CD4-positive, CD25-positive, alpha-beta regulatory T cell (primary cell): Measurements from ENCODE around the gene CHD2. TPM values are rescaled to one million over a fixed set of nuclear protein-coding genes. Genes with fewer than 3 reads are reported as not detected.
A peak's percentile ranks its signal among the peaks of the same experiment; 100 is the strongest.

Experiments used
- ATAC-seq, 2 donors: fragments of 150-1000 bp; cut with Tn5 transposase; one replicate each; pipeline ENCODE4 v1.10.0; 2021; ENCODE audit warnings: low read depth in 2 of 2, moderate number of reproducible peaks in 2 of 2, moderate library complexity in 1 of 2
- DNase-seq, 3 donors: peaks; one replicate each; pipeline versions ENCODE4 v3.0.0 to v3.0.0-alpha.2; 2012 to 2022; ENCODE audit warnings: mixed read lengths in 1 of 3
- H3K27ac ChIP-seq: one replicate; pipeline ENCODE4 v1.7.0; 2013; ENCODE audit warnings: mild to moderate bottlenecking, low read length; ENCODE audit not compliant: insufficient read depth, poor library complexity, severe bottlenecking
- H3K27me3 ChIP-seq: one replicate; pipeline ENCODE4 v1.7.0; 2013; ENCODE audit warnings: low read length; ENCODE audit not compliant: control insufficient read depth, insufficient read depth
- H3K36me3 ChIP-seq: one replicate; pipeline ENCODE4 v1.7.0; 2013; ENCODE audit warnings: mild to moderate bottlenecking, low read length, moderate library complexity; ENCODE audit not compliant: control insufficient read depth, insufficient read depth
- H3K4me1 ChIP-seq: 2 replicates; pipeline ENCODE4 v1.7.0; 2013; ENCODE audit warnings: mild to moderate bottlenecking, low read length; ENCODE audit not compliant: insufficient read depth, control insufficient read depth, poor library complexity, severe bottlenecking
- H3K4me3 ChIP-seq: one replicate; pipeline ENCODE4 v1.7.0; 2013; ENCODE audit warnings: low read depth, mild to moderate bottlenecking, low read length, moderate library complexity
- H3K9me3 ChIP-seq, 2 experiments: 1 replicate in 1 of 2; 2 replicates in 1 of 2; pipeline ENCODE4 v1.7.0; 2013; ENCODE audit warnings: low read length in 2 of 2, mild to moderate bottlenecking in 1 of 2, moderate library complexity in 1 of 2; ENCODE audit not compliant: control insufficient read depth in 2 of 2
- H3K27ac Mint-ChIP-seq, 3 donors: one replicate each; pipeline ENCODE4 v1.8.0; 2020 to 2022; ENCODE audit warnings: mild to moderate bottlenecking in 3 of 3, mixed read lengths in 3 of 3, moderate library complexity in 2 of 3
- H3K27me3 Mint-ChIP-seq: one replicate; pipeline ENCODE4 v1.8.0; 2022; ENCODE audit warnings: mild to moderate bottlenecking, mixed read lengths
- H3K36me3 Mint-ChIP-seq: one replicate; pipeline ENCODE4 v1.8.0; 2020; ENCODE audit warnings: mixed read lengths
- H3K4me1 Mint-ChIP-seq, 4 donors: one replicate each; pipeline ENCODE4 v1.8.0; 2020 to 2022; ENCODE audit warnings: mixed read lengths in 4 of 4, mild to moderate bottlenecking in 1 of 4
- H3K4me3 Mint-ChIP-seq, 4 donors: one replicate each; pipeline ENCODE4 v1.8.0; 2020 to 2022; ENCODE audit warnings: mild to moderate bottlenecking in 4 of 4, mixed read lengths in 4 of 4, moderate library complexity in 3 of 4
- H3K9me3 Mint-ChIP-seq, 7 donors: one replicate each; pipeline ENCODE4 v1.8.0; 2020 to 2022; ENCODE audit warnings: mixed read lengths in 7 of 7, mild to moderate bottlenecking in 3 of 7, moderate library complexity in 2 of 7
- polyA plus RNA-seq, 4 donors: library from polyadenylated mRNA; unstranded; fragments of 300-500 nt; fragmentation: Illumina TruSeq; gene quantifications; one replicate each; pipeline ENCODE4 v1.2.3, GENCODE V29; 2021
- total RNA-seq: library from RNA; stranded (reverse); gene quantifications from one replicate; pipeline ENCODE4 v1.2.3, GENCODE V29; 2022

Gene CHD2
- total and polyA plus RNA-seq, 5 donors from 2014 or later, result 44.3 to 579 (median 49.5) TPM

GRCh38 chr15:92970656-92971055 is 70.5 kb downstream of the CHD2 start:
- no peaks in the 10 kb centered on the region for H3K4me1 ChIP-seq
- peaks cover 71% of the 10 kb centered on the region for H3K36me3 Mint-ChIP-seq
- no peak for DNase-seq
- H3K27ac ChIP-seq, result no peak overlapping the region
- peaks cover 94% of the 10 kb centered on the region for H3K36me3 ChIP-seq
- no peak for ATAC-seq
- peak overlapping the region in 2 of 3 donors; percentile 2 to 89 for H3K27ac Mint-ChIP-seq
- peaks cover 0 to 2% (median 0%) of the 10 kb centered on the region in 7 donors for H3K9me3 Mint-ChIP-seq
- H3K4me3 ChIP-seq, result no peak overlapping the region
- peaks cover 17 to 39% (median 24%) of the 10 kb centered on the region in 4 donors for H3K4me1 Mint-ChIP-seq
- no peaks in the 10 kb centered on the region for H3K27me3 Mint-ChIP-seq
- H3K4me3 Mint-ChIP-seq, result no peak overlapping the region
- H3K27me3 ChIP-seq, result no peaks in the 10 kb centered on the region
- no peaks in the 10 kb centered on the region for H3K9me3 ChIP-seq

GRCh38 chr15:92971081-92971480 is 71.0 kb downstream of the CHD2 start:
- Histone ChIP-seq H3K4me1 (no peaks in the 10 kb centered on the region), H3K27me3 (no peaks in the 10 kb centered on the region), H3K4me3 (no peak overlapping the region), H3K36me3 (peaks cover 95% of the 10 kb centered on the region), H3K9me3 (no peaks in the 10 kb centered on the region), H3K27ac (no peak overlapping the region)
- peak overlapping the region in 2 of 3 donors; percentile 2 to 67 for H3K27ac Mint-ChIP-seq
- H3K27me3 Mint-ChIP-seq, result no peaks in the 10 kb centered on the region
- no peak overlapping the region for H3K4me3 Mint-ChIP-seq
- ATAC-seq (no peak), DNase-seq (no peak)
- H3K4me1 Mint-ChIP-seq, result peaks cover 17 to 39% (median 25%) of the 10 kb centered on the region in 4 donors
- peaks cover 75% of the 10 kb centered on the region for H3K36me3 Mint-ChIP-seq
- H3K9me3 Mint-ChIP-seq, result peaks cover 0 to 2% (median 0%) of the 10 kb centered on the region in 7 donors

- Histone ChIP-seq H3K9me3 (no peaks in the 10 kb centered on the region), H3K4me3 (no peak overlapping the region), H3K36me3 (peaks cover 95% of the 10 kb centered on the region), H3K27ac (no peak overlapping the region), H3K4me1 (no peaks in the 10 kb centered on the region), H3K27me3 (no peaks in the 10 kb centered on the region)
- no peak for DNase-seq
- no peaks in the 10 kb centered on the region for H3K27me3 Mint-ChIP-seq
- peak overlapping the region in 2 of 3 donors; percentile 29 to 52 for H3K27ac Mint-ChIP-seq
- peaks cover 0 to 2% (median 0%) of the 10 kb centered on the region in 7 donors for H3K9me3 Mint-ChIP-seq
- peaks cover 77% of the 10 kb centered on the region for H3K36me3 Mint-ChIP-seq
- ATAC-seq, result no peak
- peaks cover 17 to 39% (median 25%) of the 10 kb centered on the region in 4 donors for H3K4me1 Mint-ChIP-seq
- no peak overlapping the region for H3K4me3 Mint-ChIP-seq
These were observed 71.6 kb downstream of the CHD2 start for GRCh38 chr15:92971713-92972112.

- Mint-ChIP-seq H3K9me3 (peaks cover 0 to 2% (median 0%) of the 10 kb centered on the region in 7 donors), H3K27me3 (no peaks in the 10 kb centered on the region), H3K27ac (peak overlapping the region; percentile 28 to 87 (median 65)), H3K36me3 (peaks cover 79% of the 10 kb centered on the region), H3K4me1 (peaks cover 13 to 33% (median 23%) of the 10 kb centered on the region in 4 donors), H3K4me3 (no peak overlapping the region)
- Histone ChIP-seq H3K4me3 (no peak overlapping the region), H3K36me3 (peaks cover 94% of the 10 kb centered on the region), H3K4me1 (no peaks in the 10 kb centered on the region), H3K27me3 (no peaks in the 10 kb centered on the region), H3K9me3 (no peaks in the 10 kb centered on the region), H3K27ac (no peak overlapping the region)
- DNase-seq (no peak), ATAC-seq (no peak)
These were observed 74.2 kb downstream of the CHD2 start for GRCh38 chr15:92974183-92974915.

GRCh38 chr15:92979011-92979701 is 79.0 kb downstream of the CHD2 start:
- H3K27ac Mint-ChIP-seq, result peak overlapping the region; percentile 48 to 57 (median 57)
- ATAC-seq, result no peak
- Histone ChIP-seq H3K4me3 (no peak overlapping the region), H3K9me3 (no peaks in the 10 kb centered on the region), H3K27ac (no peak overlapping the region), H3K27me3 (no peaks in the 10 kb centered on the region), H3K36me3 (peaks cover 94% of the 10 kb centered on the region), H3K4me1 (peaks cover 12% of the 10 kb centered on the region)
- H3K4me1 Mint-ChIP-seq, result peaks cover 5 to 17% (median 15%) of the 10 kb centered on the region in 4 donors
- H3K4me3 Mint-ChIP-seq, result peak overlapping the region in 2 of 4 donors; percentile 7 to 10
- H3K36me3 Mint-ChIP-seq, result peaks cover 52% of the 10 kb centered on the region
- DNase-seq, result peak in 1 of 3 donors; percentile 37
- no peaks in the 10 kb centered on the region for H3K27me3 Mint-ChIP-seq
- no peaks in the 10 kb centered on the region for H3K9me3 Mint-ChIP-seq

GRCh38 chr15:92981333-92981732 is 81.2 kb downstream of the CHD2 start:
- Histone ChIP-seq H3K27me3 (no peaks in the 10 kb centered on the region), H3K4me1 (peaks cover 12% of the 10 kb centered on the region), H3K9me3 (no peaks in the 10 kb centered on the region), H3K27ac (peak overlapping the region; percentile 70), H3K36me3 (peaks cover 95% of the 10 kb centered on the region), H3K4me3 (peak overlapping the region; percentile 78)
- Mint-ChIP-seq H3K4me1 (peaks cover 5 to 20% (median 11%) of the 10 kb centered on the region in 4 donors), H3K27ac (no peak overlapping the region), H3K9me3 (no peaks in the 10 kb centered on the region), H3K36me3 (peaks cover 47% of the 10 kb centered on the region), H3K27me3 (no peaks in the 10 kb centered on the region), H3K4me3 (no peak overlapping the region)
- peak; percentile 92 to 95 for ATAC-seq
- peak in 2 of 3 donors; percentile 17 to 78 for DNase-seq

- Histone ChIP-seq H3K9me3 (no peaks in the 10 kb centered on the region), H3K27me3 (no peaks in the 10 kb centered on the region), H3K4me3 (no peak overlapping the region), H3K36me3 (peaks cover 93% of the 10 kb centered on the region), H3K27ac (no peak overlapping the region), H3K4me1 (peaks cover 12% of the 10 kb centered on the region)
- DNase-seq (no peak), ATAC-seq (no peak)
- no peak overlapping the region for H3K4me3 Mint-ChIP-seq
- H3K4me1 Mint-ChIP-seq, result peaks cover 4 to 21% (median 12%) of the 10 kb centered on the region in 4 donors
- H3K27ac Mint-ChIP-seq, result peak overlapping the region in 2 of 3 donors; percentile 30 to 91
- peaks cover 37% of the 10 kb centered on the region for H3K36me3 Mint-ChIP-seq
- no peaks in the 10 kb centered on the region for H3K9me3 Mint-ChIP-seq
- H3K27me3 Mint-ChIP-seq, result no peaks in the 10 kb centered on the region
These were observed 84.0 kb downstream of the CHD2 start for GRCh38 chr15:92984161-92984560.
